Type B pancreatic cell (in vitro differentiated cells): ENCODE data around the gene LSP1. TPM values are rescaled to one million over a fixed set of nuclear protein-coding genes. Genes with fewer than 3 reads are reported as not detected.
"Not testable (repeated sequence)": the region's sequence is repeated elsewhere in the genome, so short reads cannot be mapped to it uniquely, and the experiment has no call there.

Experiments used
- DNase-seq: peaks from one replicate; pipeline ENCODE4 v3.0.0; 2021; ENCODE audit warnings: mixed read lengths; ENCODE audit not compliant: unreplicated experiment; ENCODE audit errors: extremely low spot score
- H3K27ac Mint-ChIP-seq: 2 replicates; pipeline ENCODE4 v1.8.0; 2021; ENCODE audit warnings: mild to moderate bottlenecking, mixed read lengths
- H3K27me3 Mint-ChIP-seq: 2 replicates; pipeline ENCODE4 v1.8.0; 2021; ENCODE audit warnings: mixed read lengths
- H3K36me3 Mint-ChIP-seq: 2 replicates; pipeline ENCODE4 v1.8.0; 2021; ENCODE audit warnings: mixed read lengths
- H3K4me1 Mint-ChIP-seq: one replicate; pipeline ENCODE4 v1.8.0; 2021; ENCODE audit warnings: mixed read lengths; ENCODE audit not compliant: unreplicated experiment
- H3K4me3 Mint-ChIP-seq: 2 replicates; pipeline ENCODE4 v1.8.0; 2021; ENCODE audit warnings: mild to moderate bottlenecking, mixed read lengths
- H3K9me3 Mint-ChIP-seq: 2 replicates; pipeline ENCODE4 v1.8.0; 2021; ENCODE audit warnings: mixed read lengths
- CTCF ChIP-seq: fragments of 200-600 bp; sonication (generic); conservative IDR thresholded peaks from 2 replicates; pipeline ENCODE4 v1.5.0; 2021; ENCODE audit warnings: antibody characterized with exemption, mild to moderate bottlenecking
- total RNA-seq: library from RNA; stranded (reverse); gene quantifications from 2 replicates; pipeline ENCODE4 v1.2.1, GENCODE V29; 2021; ENCODE audit warnings: low replicate concordance

Gene LSP1
- total RNA-seq, 1 donor from 2014 or later = 0.53 TPM

- TF ChIP-seq CTCF = no peak
- no peaks in the 10 kb centered on the region for H3K9me3 Mint-ChIP-seq
- H3K4me3 Mint-ChIP-seq = no peak overlapping the region
- no peaks in the 10 kb centered on the region for H3K36me3 Mint-ChIP-seq
- peaks cover 3% of the 10 kb centered on the region for H3K27me3 Mint-ChIP-seq
- DNase-seq = no peak
- peak overlapping the region; percentile 58 for H3K27ac Mint-ChIP-seq
- H3K4me1 Mint-ChIP-seq = peaks cover 3% of the 10 kb centered on the region
Observed at GRCh38 chr11:1875093-1875850, 22.4 kb downstream of the LSP1 start.

- H3K4me1 Mint-ChIP-seq, H3K27ac Mint-ChIP-seq, H3K9me3 Mint-ChIP-seq, DNase-seq, H3K4me3 Mint-ChIP-seq, H3K36me3 Mint-ChIP-seq, H3K27me3 Mint-ChIP-seq: not testable (repeated sequence)
Observed at GRCh38 chr11:1875851-1876301, 23.0 kb downstream of the LSP1 start.

- TF ChIP-seq CTCF = peak; percentile 70
- no peak for DNase-seq
- H3K27ac Mint-ChIP-seq = no peak overlapping the region
- no peaks in the 10 kb centered on the region for H3K4me1 Mint-ChIP-seq
- H3K4me3 Mint-ChIP-seq = no peak overlapping the region
- H3K36me3 Mint-ChIP-seq = no peaks in the 10 kb centered on the region
- no peaks in the 10 kb centered on the region for H3K9me3 Mint-ChIP-seq
- H3K27me3 Mint-ChIP-seq = no peaks in the 10 kb centered on the region
Observed at GRCh38 chr11:1876361-1877063, 23.6 kb downstream of the LSP1 start.

- no peaks in the 10 kb centered on the region for H3K4me1 Mint-ChIP-seq
- peak overlapping the region; percentile 34 for H3K27ac Mint-ChIP-seq
- no peak overlapping the region for H3K4me3 Mint-ChIP-seq
- H3K36me3 Mint-ChIP-seq = no peaks in the 10 kb centered on the region
- no peaks in the 10 kb centered on the region for H3K9me3 Mint-ChIP-seq
- no peak for DNase-seq
- no peak for TF ChIP-seq CTCF
- no peaks in the 10 kb centered on the region for H3K27me3 Mint-ChIP-seq
Observed at GRCh38 chr11:1877211-1878136, 24.6 kb downstream of the LSP1 start.

- no peak for TF ChIP-seq CTCF
- H3K9me3 Mint-ChIP-seq = no peaks in the 10 kb centered on the region
- no peak overlapping the region for H3K27ac Mint-ChIP-seq
- H3K27me3 Mint-ChIP-seq = no peaks in the 10 kb centered on the region
- no peaks in the 10 kb centered on the region for H3K4me1 Mint-ChIP-seq
- no peak overlapping the region for H3K4me3 Mint-ChIP-seq
- H3K36me3 Mint-ChIP-seq = no peaks in the 10 kb centered on the region
- DNase-seq = no peak
Observed at GRCh38 chr11:1878137-1879031, 25.5 kb downstream of the LSP1 start.
